ENCODE measurements around the gene ZNF225. TPM values are rescaled to one million over a fixed set of nuclear protein-coding genes. Genes with fewer than 3 reads are reported as not detected.

The ZNF225 gene
- total and polyA plus RNA-seq, 9 of the 15 experiments (the other 6 are each of a cell fraction or from before 2014, with no cell fraction given): 1.4 to 4.2 (median 2.2) TPM

DNA sequence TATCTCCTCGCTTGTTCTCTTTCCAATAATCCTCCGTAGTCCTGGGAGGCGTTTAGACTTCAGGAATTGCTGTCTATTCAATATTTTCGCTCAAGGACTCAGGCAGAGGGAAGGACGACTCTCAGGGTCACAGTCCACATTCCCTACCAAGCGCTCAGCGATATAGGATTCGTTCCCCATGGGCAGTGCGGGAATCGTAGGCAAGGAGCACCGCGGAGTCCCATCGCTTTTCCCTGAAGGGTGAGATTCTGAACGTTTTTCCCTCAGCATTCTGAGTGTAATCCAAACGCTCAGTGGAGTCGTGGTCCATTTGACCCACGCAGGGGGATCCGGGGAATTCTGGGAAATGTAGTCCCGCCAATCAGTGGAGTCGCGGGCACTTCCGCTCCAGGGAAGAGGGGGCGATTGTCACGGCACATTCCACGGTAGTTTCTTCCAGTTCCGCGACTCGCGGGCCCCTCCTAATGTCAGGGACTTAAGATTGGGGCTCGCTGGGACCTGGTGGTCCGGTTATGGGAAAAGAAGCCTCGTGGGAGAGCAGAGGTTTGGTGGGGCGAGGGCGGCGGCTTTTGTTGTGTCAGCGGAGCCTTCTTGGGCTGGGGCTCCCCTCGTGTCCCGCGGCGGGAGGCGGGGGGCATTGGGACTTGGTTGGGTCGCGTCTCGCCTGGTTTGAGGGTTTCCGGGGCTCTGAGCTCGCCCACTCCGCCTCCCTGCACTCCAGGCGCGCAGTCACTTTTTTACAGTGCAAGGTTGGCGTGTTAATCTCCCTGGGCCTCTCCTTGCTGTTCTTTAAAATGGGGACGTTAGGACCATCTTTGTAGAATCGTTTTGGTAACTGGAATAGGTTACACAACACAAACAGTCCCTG lies 28.2 kb downstream of the ZNF225 start, which contains the start of gene ZNF234 (continued):
- TF ChIP-seq ZNF785 (CRISPR knock-in tag; IDR thresholded peaks at IDR 0.05) (no peak), HDAC6 (IDR thresholded peaks at IDR 0.05; ENCODE audit: low read depth, low read length) (no peak), ZNF274 (IDR thresholded peaks at IDR 0.05; ENCODE audit: borderline replicate concordance, low read depth, low read length) (no peak), DPF2 (IDR thresholded peaks at IDR 0.05) (no peak), ZNF140 (CRISPR knock-in tag; IDR thresholded peaks at IDR 0.05) (no peak), TBL1XR1 (IDR thresholded peaks at IDR 0.05; ENCODE audit: low read length in 2 of 2) (no peak), EP300 (IDR thresholded peaks at IDR 0.05; ENCODE audit: low read length) (no peak), ZNF133 (CRISPR knock-in tag; IDR thresholded peaks at IDR 0.05) (no peak), RBM22 (IDR thresholded peaks at IDR 0.05; ENCODE audit: low read depth, low read length, poor library complexity, severe bottlenecking) (no peak), ARNT (IDR thresholded peaks at IDR 0.05) (no peak), RFX7 (CRISPR knock-in tag; IDR thresholded peaks at IDR 0.05) (no peak), BACH1 (tag; IDR thresholded peaks at IDR 0.05) (no peak), NCOA4 (IDR thresholded peaks at IDR 0.05; ENCODE audit: partially characterized antibody) (no peak), ZNF79 (CRISPR knock-in tag; IDR thresholded peaks at IDR 0.05; ENCODE audit: low read depth) (no peak), MCM3 (IDR thresholded peaks at IDR 0.05) (no peak), CEBPB (tag; IDR thresholded peaks at IDR 0.05) (no peak), ETV6 (IDR thresholded peaks at IDR 0.05; ENCODE audit: borderline replicate concordance in 1 of 2, low read depth in 2 of 2, low read length in 1 of 2) (no peak), ETV6 (CRISPR knock-in tag; IDR thresholded peaks at IDR 0.05; ENCODE audit: borderline replicate concordance) (no peak), PTRF (tag; IDR thresholded peaks at IDR 0.05) (no peak), KDM4B (IDR thresholded peaks at IDR 0.05; ENCODE audit: borderline replicate concordance in 2 of 2, low read depth in 1 of 2) (no peak), BDP1 (IDR thresholded peaks at IDR 0.05; ENCODE audit: insufficient read depth, insufficient read length) (no peak), ZFX (CRISPR knock-in tag; IDR thresholded peaks at IDR 0.05) (no peak), KLF16 (IDR thresholded peaks at IDR 0.05) (no peak), ZNF586 (CRISPR knock-in tag; conservative IDR thresholded peaks at IDR 0.05) (no peak)
- TF ChIP-seq, protein P1, sequence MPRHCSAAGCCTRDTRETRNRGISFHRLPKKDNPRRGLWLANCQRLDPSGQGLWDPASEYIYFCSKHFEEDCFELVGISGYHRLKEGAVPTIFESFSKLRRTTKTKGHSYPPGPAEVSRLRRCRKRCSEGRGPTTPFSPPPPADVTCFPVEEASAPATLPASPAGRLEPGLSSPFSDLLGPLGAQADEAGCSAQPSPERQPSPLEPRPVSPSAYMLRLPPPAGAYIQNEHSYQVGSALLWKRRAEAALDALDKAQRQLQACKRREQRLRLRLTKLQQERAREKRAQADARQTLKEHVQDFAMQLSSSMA (CRISPR knock-in tag; IDR thresholded peaks at IDR 0.05): no peak
- TF ChIP-seq, protein P2, sequence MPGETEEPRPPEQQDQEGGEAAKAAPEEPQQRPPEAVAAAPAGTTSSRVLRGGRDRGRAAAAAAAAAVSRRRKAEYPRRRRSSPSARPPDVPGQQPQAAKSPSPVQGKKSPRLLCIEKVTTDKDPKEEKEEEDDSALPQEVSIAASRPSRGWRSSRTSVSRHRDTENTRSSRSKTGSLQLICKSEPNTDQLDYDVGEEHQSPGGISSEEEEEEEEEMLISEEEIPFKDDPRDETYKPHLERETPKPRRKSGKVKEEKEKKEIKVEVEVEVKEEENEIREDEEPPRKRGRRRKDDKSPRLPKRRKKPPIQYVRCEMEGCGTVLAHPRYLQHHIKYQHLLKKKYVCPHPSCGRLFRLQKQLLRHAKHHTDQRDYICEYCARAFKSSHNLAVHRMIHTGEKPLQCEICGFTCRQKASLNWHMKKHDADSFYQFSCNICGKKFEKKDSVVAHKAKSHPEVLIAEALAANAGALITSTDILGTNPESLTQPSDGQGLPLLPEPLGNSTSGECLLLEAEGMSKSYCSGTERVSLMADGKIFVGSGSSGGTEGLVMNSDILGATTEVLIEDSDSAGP (CRISPR knock-in tag; IDR thresholded peaks at IDR 0.05): no peak
- TF ChIP-seq, protein P3, sequence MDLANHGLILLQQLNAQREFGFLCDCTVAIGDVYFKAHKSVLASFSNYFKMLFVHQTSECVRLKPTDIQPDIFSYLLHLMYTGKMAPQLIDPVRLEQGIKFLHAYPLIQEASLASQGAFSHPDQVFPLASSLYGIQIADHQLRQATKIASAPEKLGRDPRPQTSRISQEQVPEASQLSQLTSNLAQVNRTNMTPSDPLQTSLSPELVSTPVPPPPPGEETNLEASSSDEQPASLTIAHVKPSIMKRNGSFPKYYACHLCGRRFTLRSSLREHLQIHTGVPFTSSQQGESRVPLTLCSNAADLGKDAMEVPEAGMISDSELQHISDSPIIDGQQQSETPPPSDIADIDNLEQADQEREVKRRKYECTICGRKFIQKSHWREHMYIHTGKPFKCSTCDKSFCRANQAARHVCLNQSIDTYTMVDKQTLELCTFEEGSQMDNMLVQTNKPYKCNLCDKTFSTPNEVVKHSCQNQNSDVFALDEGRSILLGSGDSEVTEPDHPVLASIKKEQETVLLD (IDR thresholded peaks at IDR 0.05): no peak

Data from K562 (cell line).